Stimulated activated CD4-positive, alpha-beta T cell treated with anti-CD3 and anti-CD28 coated beads, Interleukin-2, amount 100 ng/mL, for 4 hours (primary cell): ENCODE measurements around the gene SNIP1.
"Not testable (repeated sequence)": the region's sequence is repeated elsewhere in the genome, so short reads cannot be mapped to it uniquely, and the experiment has no call there.

ENCODE experiments used
- DNase-seq: peaks from one replicate; pipeline ENCODE4 v3.0.0-alpha.2; 2020; ENCODE audit warnings: low read depth

Gene SNIP1

GRCh38 chr1:37513795-37514349, 40.2 kb downstream of the SNIP1 start:
- peak; percentile 75 for DNase-seq

DNA sequence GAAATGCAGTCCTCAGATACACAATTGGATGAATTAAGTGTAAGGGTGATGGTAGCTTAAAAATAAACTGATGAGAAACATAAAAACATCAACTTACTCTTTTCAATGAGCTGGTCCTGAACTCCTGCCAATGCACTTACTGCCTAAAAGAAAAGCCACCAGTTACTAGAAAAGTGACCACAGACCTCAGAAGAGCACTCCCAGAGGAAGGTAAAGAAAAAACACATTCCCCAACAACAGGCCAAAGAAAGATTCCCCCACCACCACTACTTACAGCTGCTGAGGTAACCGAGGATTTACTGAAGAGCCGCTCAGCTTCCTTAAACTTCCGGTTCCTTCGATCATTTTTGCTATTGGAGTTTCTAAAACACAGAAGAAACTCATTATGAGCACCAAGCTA, 44.9 kb downstream of the SNIP1 start:
- DNase-seq = no peak

DNA sequence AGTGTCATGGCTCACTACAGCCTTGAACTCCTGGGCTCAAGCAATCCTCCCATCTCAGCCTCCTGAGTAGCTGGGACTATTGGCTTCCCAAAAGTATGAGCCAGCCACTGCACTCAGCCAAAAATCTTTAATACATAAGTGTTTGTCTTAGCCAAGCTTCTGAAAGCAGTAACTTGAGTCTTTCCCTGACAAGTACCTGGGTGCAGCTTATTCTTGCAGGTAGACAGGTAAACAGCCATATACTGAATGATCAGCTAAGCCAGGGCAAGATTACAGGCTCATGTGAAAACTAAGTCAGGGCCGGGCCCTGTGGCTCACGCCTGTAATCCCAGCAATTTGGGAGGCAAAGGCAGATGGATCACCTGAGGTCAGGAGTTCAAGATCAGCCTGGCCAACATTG, 47.4 kb downstream of the SNIP1 start:
- no peak for DNase-seq

DNA sequence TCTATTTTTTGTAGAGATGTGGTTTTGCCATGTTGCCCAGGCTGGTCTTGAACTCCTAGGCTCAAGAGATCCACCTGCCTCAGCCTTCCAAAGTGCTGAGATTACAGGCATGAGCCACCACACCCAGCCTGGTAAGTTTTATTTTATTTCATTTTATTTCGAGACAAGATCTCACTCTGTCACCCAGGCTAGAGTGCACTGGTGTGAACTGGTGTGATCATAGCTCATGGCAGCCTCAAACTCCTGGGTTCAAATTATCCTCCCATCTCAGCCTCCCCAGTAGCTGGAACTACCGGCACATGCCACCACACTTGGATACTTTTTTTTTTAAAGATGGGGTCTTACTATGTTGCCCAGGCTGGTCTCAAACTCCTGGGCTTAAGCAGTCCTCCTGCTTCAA, 51.3 kb downstream of the SNIP1 start:
- DNase-seq = not testable (repeated sequence)

DNA sequence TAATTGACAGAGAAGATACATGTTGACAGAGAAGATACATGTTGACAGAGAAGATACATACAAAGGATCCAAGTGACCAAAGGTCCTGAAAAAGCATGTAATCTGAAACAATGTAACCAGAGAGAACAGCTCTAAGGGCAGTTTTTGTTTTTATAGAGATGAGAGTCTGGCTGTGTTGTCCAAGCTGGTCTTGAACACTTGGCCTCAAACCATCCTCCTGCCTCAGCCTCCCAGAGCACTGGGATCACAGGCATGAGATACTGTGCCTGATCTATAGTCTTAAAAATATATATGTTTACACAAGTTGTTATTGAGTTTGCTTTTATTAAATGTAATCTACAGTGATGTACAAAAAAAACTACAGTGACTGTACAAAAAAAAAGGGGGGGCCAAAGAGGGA, 52.0 kb downstream of the SNIP1 start:
- DNase-seq = no peak

GRCh38 chr1:37501661-37502060, 52.4 kb downstream of the SNIP1 start:
- DNase-seq = no peak

GRCh38 chr1:37498872-37499617, 55.0 kb downstream of the SNIP1 start:
- no peak for DNase-seq

DNA sequence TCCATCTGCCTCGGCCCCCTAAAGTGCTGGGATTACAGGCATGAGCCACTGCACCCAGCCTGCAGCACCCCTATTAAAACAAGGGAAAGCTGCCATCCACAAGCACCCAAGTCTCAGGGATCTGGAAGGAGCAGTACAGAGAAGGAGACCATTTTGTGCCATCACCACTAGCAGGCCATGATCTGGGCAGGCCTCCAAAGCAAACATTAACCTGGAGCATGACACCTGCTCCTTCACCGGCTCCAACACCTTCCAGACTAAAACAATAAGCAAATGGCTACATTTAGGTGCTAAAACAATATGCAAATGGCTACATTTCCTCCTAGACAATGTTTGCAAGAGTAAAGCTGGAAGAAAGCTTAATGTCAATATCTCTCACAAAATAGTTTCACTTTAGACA, 56.3 kb downstream of the SNIP1 start:
- no peak for DNase-seq

DNA sequence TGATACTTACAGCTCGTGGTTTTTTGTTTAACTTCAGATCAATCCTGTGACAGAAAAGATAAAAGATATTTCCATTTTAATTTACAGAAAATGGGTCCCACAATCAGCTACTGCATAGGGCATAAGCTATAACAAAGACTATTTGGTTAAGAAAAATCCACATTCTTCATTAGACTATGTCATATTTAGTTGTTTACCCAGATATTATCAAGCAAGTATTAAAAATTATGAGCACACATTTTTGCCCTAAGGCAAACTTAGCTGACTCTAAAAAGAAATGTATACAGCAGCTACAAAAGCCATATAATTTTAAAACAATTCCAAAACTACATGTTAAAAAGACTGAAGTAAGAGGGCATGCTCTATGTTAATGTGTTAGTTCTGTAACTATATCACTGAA, 58.2 kb downstream of the SNIP1 start:
- DNase-seq = no peak

DNA sequence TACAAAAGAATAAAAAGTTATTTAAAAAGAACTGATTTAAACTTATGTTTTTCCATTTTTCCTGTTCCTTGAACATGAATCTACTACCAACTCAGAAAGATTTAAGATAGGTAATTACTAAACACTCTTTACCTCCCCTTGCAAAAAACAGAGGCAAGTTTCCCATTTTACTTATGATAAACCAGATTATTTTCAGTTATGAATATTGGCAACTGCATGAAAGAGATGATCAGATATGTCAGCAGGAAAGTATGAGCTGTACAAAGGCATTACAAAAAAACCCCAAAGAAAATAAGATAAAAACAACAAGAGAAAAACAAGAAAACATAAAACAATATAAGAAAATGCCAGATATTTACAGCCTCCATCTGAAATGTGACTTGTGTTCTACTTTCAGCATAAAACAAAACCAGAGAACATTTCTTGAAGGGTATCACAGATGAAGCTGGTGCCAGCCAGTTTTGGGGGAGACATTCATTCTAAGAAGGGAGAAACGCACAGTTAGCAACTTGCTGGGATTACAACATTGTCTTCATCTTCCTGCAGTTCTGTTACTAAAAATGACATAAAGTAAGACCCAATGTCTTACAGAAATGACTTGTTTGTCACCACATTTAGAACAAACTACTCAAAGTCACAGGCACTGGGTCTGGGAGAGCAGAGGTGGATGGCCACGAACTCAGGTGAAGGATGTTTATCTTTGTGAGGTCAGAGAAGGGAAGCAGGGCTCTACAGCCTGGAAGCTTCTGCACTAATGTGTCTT, 60.6 kb downstream of the SNIP1 start:
- DNase-seq = no peak

DNA sequence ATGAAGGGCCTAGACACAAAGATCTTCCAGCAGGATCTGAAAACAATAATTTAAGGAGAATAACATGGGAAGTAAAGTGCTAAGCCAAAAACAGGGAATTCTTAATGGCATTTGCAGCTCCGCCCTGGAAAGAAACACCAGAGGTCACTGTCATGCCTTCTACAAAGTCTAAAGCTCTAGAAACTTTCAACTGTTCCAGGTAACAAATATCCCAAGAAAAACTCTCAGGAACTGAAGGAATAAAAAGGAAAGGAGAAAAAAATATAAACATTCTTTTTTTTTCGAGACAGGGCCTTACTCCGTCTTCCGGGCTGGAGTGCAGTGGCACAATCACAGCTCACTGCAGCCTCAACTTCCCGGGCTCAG, 66.5 kb downstream of the SNIP1 start:
- no peak for DNase-seq

DNA sequence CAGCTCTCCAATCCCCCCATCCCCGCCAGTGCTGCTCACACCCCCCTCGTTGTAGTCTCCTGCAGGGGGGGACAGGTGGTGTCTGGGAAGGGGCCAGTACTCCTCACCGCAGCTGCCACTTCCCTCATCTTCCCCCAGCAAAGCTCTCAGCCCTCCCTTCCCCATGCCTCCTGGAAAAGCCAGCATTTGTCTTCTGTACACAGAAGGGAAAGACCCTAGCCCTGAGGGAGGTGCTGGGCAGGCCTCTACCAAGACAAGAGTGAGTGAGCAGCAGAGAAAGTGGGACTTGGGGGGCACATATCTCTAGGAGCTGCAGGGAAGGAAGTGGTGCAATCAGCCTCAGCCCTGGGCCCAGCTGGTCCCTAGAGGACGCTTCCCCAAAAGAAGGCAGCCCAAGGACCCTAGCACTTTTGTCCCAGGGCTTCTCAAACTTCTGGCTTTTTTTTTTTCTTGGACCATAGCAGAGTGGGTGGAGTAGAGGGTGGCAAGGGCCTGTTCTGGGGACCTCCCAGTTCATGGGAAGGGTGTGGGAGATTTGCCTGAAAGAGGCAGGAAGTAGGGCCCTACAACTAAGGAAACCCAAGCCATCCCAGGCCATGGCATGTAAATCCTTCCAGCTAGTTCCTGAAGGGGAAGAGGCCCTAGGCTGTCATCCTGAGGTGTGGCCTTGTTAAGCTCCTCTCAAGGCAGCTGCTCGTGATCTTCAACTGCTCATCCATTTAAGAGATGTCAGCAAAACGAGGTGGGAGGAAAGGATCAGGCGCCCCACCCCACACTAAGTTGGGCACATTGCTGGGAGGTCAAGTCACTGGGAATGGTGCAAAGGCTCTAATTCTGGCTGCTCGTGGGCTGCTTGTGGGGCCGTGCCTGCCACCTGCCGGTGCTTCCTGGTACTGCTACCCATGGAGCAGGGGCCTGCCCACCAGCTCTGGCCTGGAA, 67.1 kb downstream of the SNIP1 start:
- DNase-seq = peak; percentile 54

GRCh38 chr1:37485902-37486679, 68.0 kb downstream of the SNIP1 start:
- DNase-seq = no peak
